ENCODE data around the gene ACADS.

Gene ACADS

GRCh38 chr12:120758798-120759590 is 33.4 kb downstream of the ACADS start:
- DNase-seq: no peak

DNA sequence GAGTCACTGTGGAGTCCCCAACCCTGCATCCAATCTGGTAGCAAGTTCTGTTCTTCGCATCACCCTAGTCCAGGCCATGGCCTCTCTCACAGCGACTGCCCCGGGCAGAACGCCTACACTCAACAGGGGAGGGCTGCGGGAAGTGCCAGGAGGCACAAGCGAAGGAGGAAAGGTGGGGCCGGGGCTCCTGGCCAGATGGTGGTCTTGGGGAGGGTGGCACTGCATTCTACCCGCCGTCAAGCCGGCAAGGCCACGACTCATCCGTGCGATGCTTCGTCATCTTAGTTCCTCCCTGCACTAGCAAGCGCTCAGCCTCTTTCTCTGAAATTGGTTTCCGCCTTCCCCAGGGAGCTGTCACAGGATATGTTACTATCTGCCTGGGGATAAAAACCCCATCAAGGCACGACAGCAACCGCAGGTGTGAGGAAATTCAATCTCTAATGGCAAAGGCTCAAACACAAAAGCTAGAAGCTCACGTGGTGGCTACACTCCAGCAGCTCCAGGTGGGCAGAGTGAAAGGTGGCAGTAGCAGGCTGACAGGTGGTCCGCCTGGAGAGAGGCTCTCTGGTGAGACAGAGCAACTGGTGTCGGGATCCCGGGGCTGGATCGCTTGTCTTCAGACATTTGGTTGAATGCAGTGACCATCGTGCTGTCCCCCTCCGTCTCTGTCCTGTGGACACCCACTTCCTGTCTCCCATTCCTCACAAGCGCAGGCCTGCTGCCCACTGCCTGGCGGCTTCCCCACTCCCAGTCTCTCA is 34.1 kb downstream of the ACADS start:
- no peak for DNase-seq

GRCh38 chr12:120760349-120761254 is 35.0 kb downstream of the ACADS start:
- no peak for DNase-seq

GRCh38 chr12:120761519-120761934 is 35.9 kb downstream of the ACADS start:
- DNase-seq: no peak

DNA sequence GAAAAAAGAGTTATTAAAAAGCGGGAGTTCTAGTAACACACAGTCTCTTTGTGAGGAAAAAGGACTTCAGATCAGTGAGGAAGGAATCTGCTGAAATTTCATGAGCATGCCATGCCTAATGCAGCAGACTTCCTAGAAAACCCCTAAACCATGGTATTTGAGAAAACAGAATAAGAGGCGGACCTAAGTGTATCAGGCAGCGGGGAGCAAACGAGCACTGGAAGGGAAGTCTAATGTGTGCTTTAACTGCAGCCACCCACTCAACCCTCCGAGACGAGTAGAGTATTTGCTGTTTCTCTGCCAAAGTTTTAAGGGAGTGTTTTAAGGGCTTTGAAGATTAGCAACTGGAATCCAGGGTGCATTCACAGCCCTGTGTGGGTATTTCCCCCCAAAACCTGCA is 36.5 kb downstream of the ACADS start:
- no peak for DNase-seq

- no peak for DNase-seq
Observed at GRCh38 chr12:120763250-120763649, 37.6 kb downstream of the ACADS start.

GRCh38 chr12:120764816-120765215 is 39.2 kb downstream of the ACADS start:
- no peak for DNase-seq

DNA sequence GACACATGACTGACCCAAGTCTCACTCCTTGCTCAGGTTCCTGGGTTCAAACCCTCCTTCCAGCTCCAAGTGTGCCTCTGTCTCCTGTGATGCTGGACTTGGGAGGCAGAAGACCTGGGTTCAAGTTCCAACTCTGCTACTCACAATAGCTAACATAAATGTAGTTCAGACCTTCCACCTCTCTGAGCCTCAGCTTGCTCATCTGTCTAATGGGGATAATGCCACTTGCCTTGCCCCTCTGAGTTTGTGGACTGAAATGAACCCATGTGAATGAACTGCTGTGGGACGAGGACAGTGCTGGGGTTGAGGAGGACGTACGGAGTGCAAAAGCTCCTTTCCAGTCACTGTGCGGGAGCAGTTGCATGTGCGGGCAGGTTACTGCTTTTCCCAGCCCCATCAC is 40.9 kb downstream of the ACADS start:
- no peak for DNase-seq

DNA sequence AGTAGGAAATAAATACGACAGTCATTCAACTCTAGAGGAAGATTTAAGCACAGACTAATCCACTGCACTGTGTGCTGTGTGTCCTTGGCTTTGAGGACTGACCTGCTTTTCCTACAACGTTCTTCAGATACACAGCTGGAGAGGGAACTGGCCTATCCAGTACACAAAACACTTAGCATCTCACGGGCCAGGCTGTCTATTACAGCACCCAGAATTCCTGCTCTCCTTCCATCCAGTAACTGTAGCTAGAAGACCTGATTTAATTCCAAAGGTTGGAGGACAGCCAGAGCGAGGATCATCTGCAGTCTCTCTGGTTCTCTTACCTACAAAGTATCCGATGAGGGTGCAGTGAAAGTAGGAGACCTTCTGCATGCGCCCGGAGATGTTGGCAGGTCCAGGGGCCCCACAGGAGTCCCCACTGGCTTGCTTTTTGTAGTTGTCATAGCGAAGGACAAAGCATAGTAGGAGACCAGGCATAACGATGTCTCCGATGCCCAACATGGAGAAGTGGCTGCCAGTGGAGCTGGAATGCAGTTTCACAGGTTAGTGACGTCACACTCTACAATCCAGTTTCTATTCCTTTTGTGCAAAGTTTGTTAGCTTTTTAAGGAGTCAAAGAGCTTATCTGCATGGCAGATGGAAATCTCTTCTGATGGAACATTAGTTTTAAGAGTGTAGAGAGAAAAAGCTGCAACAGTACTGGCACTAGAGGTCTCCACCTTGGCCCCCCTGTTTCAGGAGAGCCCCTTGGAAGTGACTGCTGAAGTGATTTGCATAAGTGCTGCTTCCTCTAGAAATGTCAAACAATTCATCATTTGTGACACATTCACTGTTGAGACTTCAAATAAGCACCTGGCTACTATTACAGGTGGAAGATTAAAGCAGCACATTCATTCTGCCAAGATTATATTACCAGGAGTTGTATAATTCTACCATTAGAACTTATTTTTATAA is 41.7 kb downstream of the ACADS start:
- no peak for DNase-seq

DNA sequence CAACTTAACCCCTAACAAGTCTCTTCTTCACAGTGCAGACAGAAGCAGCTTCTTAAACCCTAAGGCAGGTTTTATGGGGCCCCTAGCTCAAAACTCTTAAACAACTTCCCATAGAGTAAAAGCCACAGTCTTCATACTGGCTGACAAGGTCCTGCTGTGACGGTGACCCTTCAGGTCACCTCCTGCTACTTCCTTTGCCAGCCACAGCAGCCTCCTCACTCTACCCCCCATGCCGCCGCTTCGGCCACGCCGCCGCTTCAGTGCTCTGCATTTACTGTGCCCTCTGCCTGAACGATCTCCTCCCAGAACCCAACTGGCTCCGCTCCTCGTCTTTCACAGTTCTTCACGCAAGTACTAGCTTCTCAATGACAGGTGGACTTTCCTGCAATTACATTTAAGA is 45.5 kb downstream of the ACADS start:
- no peak for DNase-seq

DNA sequence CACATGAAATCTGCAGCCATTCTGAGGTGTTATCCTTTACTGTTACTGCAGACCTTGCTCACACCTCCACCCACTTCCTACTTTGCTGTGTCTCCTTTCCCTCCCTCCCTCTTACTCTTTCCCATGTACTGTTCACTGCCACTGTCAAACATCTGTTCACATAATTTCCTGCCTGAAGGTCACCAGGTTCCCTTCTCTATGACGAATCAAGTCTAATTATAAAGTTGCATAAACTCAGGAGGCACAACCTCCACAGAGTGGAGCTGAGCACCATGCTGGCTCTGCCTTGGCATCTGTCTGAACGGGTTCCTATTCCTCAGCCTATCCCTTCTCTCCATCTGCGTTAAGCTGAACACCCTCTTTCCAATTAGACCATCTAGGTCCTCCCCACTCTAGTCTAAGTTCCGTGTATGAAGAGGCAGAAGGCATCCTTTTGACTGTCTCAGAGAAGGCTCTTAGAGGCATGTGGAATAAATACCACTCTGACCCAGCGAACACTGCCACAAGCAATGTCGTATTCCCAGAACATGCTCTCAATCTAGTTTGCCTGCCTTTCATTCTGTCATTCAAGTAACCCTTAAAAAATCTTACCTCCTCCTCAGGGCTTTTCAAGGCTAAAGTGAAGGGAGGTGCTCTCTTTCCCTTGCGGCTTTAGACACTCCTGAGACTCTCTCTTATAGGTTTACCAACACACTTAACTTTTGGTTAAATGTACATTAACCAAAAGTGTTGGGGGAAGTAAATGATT is 48.7 kb downstream of the ACADS start:
- DNase-seq: no peak

DNA sequence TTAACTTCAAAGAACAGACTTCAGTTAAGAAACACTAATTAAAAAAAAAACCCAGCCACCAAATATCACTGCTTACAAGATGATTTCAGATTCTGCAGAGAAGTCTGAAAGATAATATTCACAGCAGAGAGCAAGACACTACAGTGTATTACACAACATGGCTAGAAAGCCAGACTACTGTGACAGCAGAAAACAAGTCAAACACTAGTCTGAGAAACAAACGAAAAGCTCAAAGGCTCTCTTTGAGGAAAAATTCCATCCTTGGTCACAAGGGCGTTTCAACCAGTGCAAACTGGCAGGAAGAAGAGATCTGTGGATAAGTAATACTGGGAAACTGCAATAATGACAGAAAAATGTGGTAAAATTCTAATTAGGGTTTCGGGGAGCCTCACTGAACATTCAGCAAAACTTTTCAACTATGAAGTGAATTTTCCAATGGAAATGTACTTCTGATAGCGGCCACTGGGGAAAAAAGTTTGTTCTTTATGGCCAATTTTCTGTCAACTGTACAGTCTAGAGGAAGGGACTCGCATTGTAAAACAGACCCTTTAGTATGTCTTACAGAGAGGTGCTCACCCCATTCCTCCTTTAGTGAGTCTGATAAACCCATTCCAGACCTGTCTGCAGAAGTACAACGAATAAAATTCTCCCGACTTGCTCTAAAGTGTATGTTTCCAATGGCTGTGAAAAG is 50.4 kb downstream of the ACADS start:
- no peak for DNase-seq

DNA sequence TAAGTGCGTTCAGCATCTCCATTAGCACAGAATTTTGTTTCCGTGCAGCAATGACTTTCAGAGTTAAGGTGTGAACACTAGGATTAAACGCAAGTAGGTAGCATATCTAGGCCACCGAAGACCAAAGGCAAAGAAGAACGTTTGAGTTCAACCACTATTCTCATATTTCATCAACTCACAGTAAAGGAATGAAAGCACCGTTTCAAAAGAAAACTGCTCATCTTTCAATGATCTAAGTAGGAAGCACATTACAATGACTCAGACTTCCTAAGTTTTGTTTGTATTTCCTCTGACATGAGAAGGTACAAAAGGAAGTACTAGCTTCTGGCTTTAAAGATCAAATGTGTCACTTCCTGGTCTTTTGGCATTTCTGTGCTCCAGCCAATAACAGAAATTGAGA is 57.6 kb downstream of the ACADS start:
- DNase-seq: no peak

GRCh38 chr12:120784804-120785203 is 59.2 kb downstream of the ACADS start:
- no peak for DNase-seq

GRCh38 chr12:120787889-120788288 is 62.3 kb downstream of the ACADS start:
- no peak for DNase-seq

Data from GOT3 (cell line).